Hematopoietic multipotent progenitor cell treated with erythropoietin and hydrocortisone succinate and interleukin-3 and kit ligand, for 17 days (in vitro differentiated cells): Measurements from ENCODE around the gene PPY.
"Not testable (repeated sequence)": the region's sequence is repeated elsewhere in the genome, so short reads cannot be mapped to it uniquely, and the experiment has no call there.

Source experiments
- DNase-seq: peaks from one replicate; pipeline ENCODE4 v3.0.0-alpha.2; 2015; ENCODE audit warnings: low spot score

PPY gene

GRCh38 chr17:43942051-43942685 lies at the start of gene PPY:
PPY (minus strand) TSS chr17:43942476; CDS start chr17:43941654, 822 bp downstream.
- DNase-seq = no peak

- DNase-seq = no peak
These were observed 46.0 kb upstream of the PPY start for GRCh38 chr17:43988301-43988700.

GRCh38 chr17:43987131-43988021 lies 45.1 kb upstream of the PPY start:
- DNase-seq = no peak

GRCh38 chr17:43986225-43986981 lies 44.1 kb upstream of the PPY start:
- no peak for DNase-seq

GRCh38 chr17:43984521-43984920 lies 42.2 kb upstream of the PPY start:
- DNase-seq = no peak

GRCh38 chr17:43983515-43984411 lies 41.5 kb upstream of the PPY start:
- DNase-seq = no peak

- no peak for DNase-seq
These were observed 40.9 kb upstream of the PPY start for GRCh38 chr17:43983196-43983514.

- DNase-seq = no peak
These were observed 39.9 kb upstream of the PPY start for GRCh38 chr17:43982171-43982570.

GRCh38 chr17:43979671-43980070 lies 37.4 kb upstream of the PPY start:
- no peak for DNase-seq

GRCh38 chr17:43979011-43979410 lies 36.7 kb upstream of the PPY start:
- DNase-seq = no peak

GRCh38 chr17:43978078-43978477 lies 35.8 kb upstream of the PPY start:
- no peak for DNase-seq

- DNase-seq = no peak
These were observed 34.9 kb upstream of the PPY start for GRCh38 chr17:43976963-43977837.

GRCh38 chr17:43975898-43976297 lies 33.6 kb upstream of the PPY start:
- no peak for DNase-seq

- no peak for DNase-seq
These were observed 32.3 kb upstream of the PPY start for GRCh38 chr17:43974382-43975266.

- DNase-seq = not testable (repeated sequence)
These were observed 30.4 kb upstream of the PPY start for GRCh38 chr17:43972444-43973212.

- DNase-seq = not testable (repeated sequence)
These were observed 29.2 kb upstream of the PPY start for GRCh38 chr17:43971436-43971835.

GRCh38 chr17:43970366-43970765 lies 28.1 kb upstream of the PPY start:
- no peak for DNase-seq

GRCh38 chr17:43967251-43967875 lies 25.1 kb upstream of the PPY start:
- DNase-seq = no peak

GRCh38 chr17:43966276-43966675 lies 24.0 kb upstream of the PPY start:
- no peak for DNase-seq
